Skeletal muscle tissue (tissue), 4 donors: ENCODE measurements around the gene PLTP. TPM values are rescaled to one million over a fixed set of nuclear protein-coding genes. Genes with fewer than 3 reads are reported as not detected.
A peak's percentile ranks its signal among the peaks of the same experiment; 100 is the strongest.
"Not testable (repeated sequence)": the region's sequence is repeated elsewhere in the genome, so short reads cannot be mapped to it uniquely, and the experiment has no call there.

Experiments
- H3K27ac ChIP-seq: one replicate; pipeline ENCODE4 v1.7.0; 2013; ENCODE audit warnings: mild to moderate bottlenecking, low read depth, low read length, inconsistent platforms
- H3K27me3 ChIP-seq, 3 donors: one replicate each; pipeline ENCODE4 v1.7.0; 2013; ENCODE audit warnings: low read length in 3 of 3; ENCODE audit not compliant: control insufficient read depth in 3 of 3, insufficient read depth in 3 of 3
- H3K36me3 ChIP-seq, 3 donors: one replicate each; pipeline ENCODE4 v1.7.0; 2013; ENCODE audit warnings: low read length in 3 of 3; ENCODE audit not compliant: control insufficient read depth in 3 of 3, insufficient read depth in 3 of 3
- H3K4me1 ChIP-seq, 3 donors: one replicate each; pipeline ENCODE4 v1.7.0; 2013; ENCODE audit warnings: low read length in 3 of 3, mild to moderate bottlenecking in 3 of 3; ENCODE audit not compliant: control insufficient read depth in 3 of 3, insufficient read depth in 3 of 3
- H3K4me3 ChIP-seq, 3 donors: one replicate each; pipeline ENCODE4 v1.7.0; 2013; ENCODE audit warnings: low read length in 3 of 3
- H3K9ac ChIP-seq, 3 donors: one replicate each; pipeline ENCODE4 v1.7.0; 2013; ENCODE audit warnings: low read length in 3 of 3, mild to moderate bottlenecking in 3 of 3, moderate library complexity in 2 of 3, low read depth in 1 of 3
- H3K9me3 ChIP-seq, 3 donors: one replicate each; pipeline ENCODE4 v1.7.0; 2013; ENCODE audit warnings: low read length in 3 of 3; ENCODE audit not compliant: control insufficient read depth in 3 of 3
- total RNA-seq: library from RNA; depleted of rRNA; stranded (reverse); fragments of >200 nt; gene quantifications from one replicate; pipeline ENCODE4 v1.2.3, GENCODE V29; 2014
- donor health status: Osteomylitis.

The PLTP gene, protein sequence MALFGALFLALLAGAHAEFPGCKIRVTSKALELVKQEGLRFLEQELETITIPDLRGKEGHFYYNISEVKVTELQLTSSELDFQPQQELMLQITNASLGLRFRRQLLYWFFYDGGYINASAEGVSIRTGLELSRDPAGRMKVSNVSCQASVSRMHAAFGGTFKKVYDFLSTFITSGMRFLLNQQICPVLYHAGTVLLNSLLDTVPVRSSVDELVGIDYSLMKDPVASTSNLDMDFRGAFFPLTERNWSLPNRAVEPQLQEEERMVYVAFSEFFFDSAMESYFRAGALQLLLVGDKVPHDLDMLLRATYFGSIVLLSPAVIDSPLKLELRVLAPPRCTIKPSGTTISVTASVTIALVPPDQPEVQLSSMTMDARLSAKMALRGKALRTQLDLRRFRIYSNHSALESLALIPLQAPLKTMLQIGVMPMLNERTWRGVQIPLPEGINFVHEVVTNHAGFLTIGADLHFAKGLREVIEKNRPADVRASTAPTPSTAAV
- 38.1 TPM for total RNA-seq

DNA sequence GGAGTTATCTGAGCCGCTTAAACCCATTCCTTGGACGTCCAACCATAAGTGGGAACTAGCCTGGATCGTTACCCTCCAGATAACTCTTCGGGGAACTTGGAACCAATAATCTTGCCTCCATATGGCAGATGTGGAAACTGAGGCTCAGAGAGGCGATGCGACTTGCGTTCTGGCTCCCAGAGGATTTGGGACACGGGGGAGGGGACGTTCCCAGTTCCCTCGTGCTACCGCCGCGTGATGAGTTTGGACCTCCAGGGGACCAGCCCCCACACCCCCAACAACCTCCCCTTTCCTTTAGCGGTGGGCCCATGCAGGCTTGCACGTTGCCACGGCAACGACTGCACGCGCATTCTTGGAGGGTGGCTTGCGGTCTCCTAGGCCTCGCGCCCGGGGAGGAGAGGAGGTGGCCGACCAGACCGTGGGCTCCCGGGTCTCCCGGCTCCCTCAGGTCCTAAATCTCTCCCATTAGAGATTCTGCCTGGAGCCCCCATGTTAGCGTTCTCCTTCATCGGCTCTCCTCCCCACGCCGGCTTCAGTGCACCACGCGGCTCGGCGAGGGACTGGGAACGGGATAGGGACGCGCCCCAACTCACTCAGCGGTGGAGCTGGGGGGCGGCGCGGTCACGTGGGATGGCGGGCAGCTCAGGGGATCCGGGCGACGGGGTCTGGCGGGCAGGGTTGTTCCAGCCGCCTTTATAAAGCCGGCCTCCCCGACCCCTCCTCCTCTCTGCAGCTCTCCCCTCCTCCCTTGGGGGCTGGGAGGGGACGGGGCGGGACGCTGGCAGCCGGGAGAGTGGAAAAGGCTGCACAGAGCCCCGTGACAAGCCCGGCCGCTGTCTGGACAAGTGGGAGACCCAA is at the start of gene PLTP:
Gene PLTP (minus strand): TSS at position 670 of the 858 bp plus-strand sequence. CDS start 703 bp downstream, outside the sequence.
- Histone ChIP-seq H3K4me1 (peaks cover 12 to 16% (median 15%) of the 10 kb centered on the region in 3 donors), H3K27me3 (peaks cover 0 to 15% (median 4%) of the 10 kb centered on the region in 3 donors)

DNA sequence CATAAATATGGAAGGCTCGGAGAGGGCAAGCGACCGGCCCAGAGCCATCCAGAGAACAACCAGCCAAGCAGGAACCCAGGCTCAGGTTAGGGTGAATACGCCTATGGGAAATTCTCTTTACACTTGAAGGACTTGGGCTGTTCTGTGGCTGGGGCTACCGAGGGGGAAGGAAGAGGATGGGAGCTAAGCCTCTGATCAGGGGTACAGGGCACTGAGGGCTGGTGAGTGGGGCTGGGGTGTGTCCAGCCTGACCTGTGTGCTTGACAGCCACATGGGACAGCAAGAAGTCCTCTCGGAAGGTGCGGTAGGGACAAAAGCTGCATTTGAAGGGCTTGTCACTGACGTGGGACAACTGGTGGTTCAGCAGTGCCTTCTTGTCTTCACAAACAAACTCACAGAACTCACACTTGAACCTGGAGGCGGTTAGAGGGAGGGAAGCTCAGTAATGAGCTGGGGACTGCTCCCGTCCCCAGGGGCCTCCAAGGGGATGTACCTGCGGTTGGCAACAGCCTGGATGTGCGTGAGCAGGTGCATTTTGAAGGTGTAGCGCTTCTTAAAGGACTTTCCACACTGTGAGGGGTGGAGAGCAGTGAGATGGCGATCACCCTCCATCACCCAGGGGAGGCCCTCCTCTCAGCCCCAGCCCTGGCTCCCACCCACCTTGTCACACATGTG is 48.1 kb upstream of the PLTP start:
- no peak overlapping the region for H3K27ac ChIP-seq
- H3K4me1 ChIP-seq: no peaks in the 10 kb centered on the region
- H3K9ac ChIP-seq: no peak overlapping the region
- H3K27me3 ChIP-seq: no peaks in the 10 kb centered on the region
- peaks cover 69 to 78% (median 78%) of the 10 kb centered on the region in 3 donors for H3K36me3 ChIP-seq
- no peaks in the 10 kb centered on the region for H3K9me3 ChIP-seq
- no peak overlapping the region for H3K4me3 ChIP-seq

More for the DNA sequence above, at the start of gene PLTP:
- H3K36me3 ChIP-seq: peaks cover 0 to 3% (median 0%) of the 10 kb centered on the region in 3 donors
- H3K9me3 ChIP-seq: no peaks in the 10 kb centered on the region
- H3K9ac ChIP-seq: peak within 1 kb of the TSS; percentile 48 to 73 (median 72)
- H3K27ac ChIP-seq: peak within 1 kb of the TSS; percentile 75
- H3K4me3 ChIP-seq: peak within 1 kb of the TSS; percentile 70 to 77 (median 73)

DNA sequence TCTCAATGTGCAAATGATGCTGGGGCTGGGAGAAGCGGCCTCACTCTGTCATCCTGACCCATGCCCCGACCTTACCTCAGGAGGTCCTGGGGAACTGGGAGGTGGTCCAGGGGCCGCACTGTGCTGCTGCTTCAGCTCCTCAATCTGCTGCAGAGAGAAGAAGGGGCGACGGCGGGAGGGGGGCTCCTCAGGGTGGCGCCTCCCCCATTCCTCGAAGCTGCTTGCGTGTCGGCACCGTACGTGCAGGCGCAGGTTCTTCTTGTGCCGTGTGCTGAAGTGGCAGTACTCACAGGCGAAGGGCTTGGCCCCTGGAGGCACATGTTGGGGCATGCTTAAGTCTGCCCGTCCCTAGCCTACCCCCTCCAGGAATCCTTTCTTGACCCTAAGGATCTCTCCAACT is 47.2 kb upstream of the PLTP start:
- Histone ChIP-seq H3K9ac (no peak overlapping the region), H3K9me3 (no peaks in the 10 kb centered on the region), H3K27ac (no peak overlapping the region), H3K4me1 (no peaks in the 10 kb centered on the region), H3K4me3 (no peak overlapping the region), H3K36me3 (peaks cover 63 to 71% (median 71%) of the 10 kb centered on the region in 3 donors), H3K27me3 (no peaks in the 10 kb centered on the region)

DNA sequence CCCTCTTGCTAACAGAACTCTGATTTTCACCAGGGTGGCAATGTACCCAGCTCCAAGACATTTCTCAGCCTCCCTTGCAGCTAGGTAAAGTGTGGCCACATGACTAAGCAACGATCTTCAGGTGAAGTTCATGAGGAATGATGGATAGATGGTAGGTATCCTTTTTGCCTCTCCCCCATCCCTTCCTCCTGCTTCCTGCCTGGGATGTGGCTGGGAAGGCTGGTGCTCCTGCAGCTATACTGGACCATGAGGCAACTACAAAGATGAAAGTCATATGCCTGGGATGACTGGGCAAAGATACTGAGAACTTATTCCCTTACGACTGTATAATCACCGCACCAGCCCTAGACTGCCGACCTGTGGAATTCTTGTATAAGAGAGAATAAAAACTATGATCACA is 46.6 kb upstream of the PLTP start:
- Histone ChIP-seq H3K36me3 (peaks cover 60 to 71% (median 70%) of the 10 kb centered on the region in 3 donors), H3K27me3 (no peaks in the 10 kb centered on the region), H3K9me3 (no peaks in the 10 kb centered on the region), H3K27ac (no peak overlapping the region), H3K9ac (no peak overlapping the region), H3K4me1 (no peaks in the 10 kb centered on the region), H3K4me3 (no peak overlapping the region)

DNA sequence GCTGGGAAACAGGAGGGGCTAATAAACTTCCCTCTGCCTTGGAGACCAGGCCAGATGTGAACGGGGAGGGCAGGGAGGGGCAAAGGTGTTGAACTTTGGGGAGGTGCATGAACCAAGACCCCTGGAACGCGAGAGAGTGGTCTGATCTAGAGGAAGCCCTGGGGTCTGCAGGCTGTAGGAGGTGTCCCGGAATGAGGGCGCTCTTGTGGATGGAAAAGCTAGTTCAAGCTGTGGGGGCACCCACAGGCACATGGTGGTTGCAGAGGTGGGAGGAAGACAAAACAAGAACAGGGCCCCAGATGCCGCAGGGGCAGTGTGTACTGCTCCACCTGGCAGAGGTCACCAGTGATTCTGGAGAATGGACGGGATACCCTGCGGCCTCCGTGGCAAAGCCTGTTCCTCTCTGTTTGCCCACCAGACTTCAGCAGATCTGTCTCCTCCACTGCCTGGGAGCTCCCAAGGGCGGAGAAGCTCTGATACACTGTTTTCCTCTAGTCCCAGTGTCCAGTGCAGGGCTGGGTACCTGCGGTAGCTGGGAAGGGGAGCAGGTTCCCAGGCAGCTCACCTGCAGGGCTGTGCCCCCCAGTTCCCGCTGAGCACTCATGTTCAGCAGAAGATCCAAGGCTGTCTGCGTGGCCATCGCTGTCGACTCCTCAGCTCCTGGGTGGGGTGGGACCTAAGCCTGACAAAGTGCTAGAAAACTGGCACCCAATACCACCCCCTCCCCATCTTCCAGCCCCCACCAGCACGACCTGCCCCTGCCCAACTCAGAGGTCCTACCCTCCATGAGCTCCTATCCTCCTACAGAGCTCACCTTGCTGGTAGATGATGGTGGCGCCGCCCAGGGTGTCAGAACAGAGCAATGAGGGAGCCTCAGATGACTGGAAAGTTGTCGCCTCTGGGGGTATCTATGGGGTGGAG is 45.3 kb upstream of the PLTP start:
- H3K36me3 ChIP-seq: peaks cover 64 to 74% (median 73%) of the 10 kb centered on the region in 3 donors
- no peaks in the 10 kb centered on the region for H3K27me3 ChIP-seq
- H3K4me1 ChIP-seq: no peaks in the 10 kb centered on the region
- no peaks in the 10 kb centered on the region for H3K9me3 ChIP-seq
- H3K9ac ChIP-seq: no peak overlapping the region
- no peak overlapping the region for H3K4me3 ChIP-seq
- no peak overlapping the region for H3K27ac ChIP-seq

DNA sequence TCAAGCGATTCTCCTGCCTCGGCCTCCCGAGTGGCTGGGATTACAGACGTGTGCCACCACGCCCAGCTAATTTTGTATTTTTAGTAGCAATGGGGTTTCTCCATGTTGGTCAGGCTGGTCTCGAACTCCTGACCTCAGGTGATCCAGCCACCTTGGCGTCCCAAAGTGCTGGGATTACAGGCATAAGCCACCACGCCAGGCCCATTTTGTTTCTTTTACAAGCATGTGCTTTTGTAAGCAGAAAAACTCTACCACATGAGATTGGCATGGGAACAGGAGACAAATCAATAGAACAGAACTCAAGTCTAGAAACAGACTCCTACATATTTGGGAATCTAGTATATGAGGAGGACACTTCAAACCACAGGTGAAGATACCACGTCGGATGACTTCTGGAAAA is 44.4 kb upstream of the PLTP start:
- not testable (repeated sequence) for H3K27me3 ChIP-seq, H3K4me1 ChIP-seq, H3K4me3 ChIP-seq, H3K27ac ChIP-seq, H3K9ac ChIP-seq, H3K9me3 ChIP-seq
- H3K36me3 ChIP-seq: peaks cover 64 to 74% (median 73%) of the 10 kb centered on the region in 3 donors

DNA sequence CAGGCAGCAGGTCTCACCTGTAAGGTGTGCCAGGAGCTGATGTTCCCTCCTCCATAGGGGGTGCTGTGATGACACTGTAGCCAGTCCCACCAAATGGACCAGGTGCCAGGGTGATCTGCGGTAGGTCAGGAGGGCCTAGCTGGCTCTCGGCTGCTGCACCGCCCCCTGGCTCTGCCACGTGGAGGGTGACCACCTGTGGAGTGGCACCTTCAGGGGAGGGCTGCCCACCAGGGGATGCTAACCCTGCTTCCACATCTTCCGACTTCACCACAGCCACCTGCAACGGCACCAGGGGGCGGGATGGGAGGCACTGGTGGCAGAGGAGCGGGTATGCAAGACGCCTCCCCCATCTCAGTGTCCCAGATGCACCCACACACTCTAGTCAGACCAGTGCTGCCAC is 41.7 kb upstream of the PLTP start:
- Histone ChIP-seq H3K27me3 (no peaks in the 10 kb centered on the region), H3K36me3 (peaks cover 60 to 75% (median 72%) of the 10 kb centered on the region in 3 donors), H3K4me1 (peaks cover 0 to 5% (median 0%) of the 10 kb centered on the region in 3 donors), H3K4me3 (no peak overlapping the region), H3K27ac (no peak overlapping the region), H3K9ac (peak overlapping the region in 1 of 3 donors; percentile 8), H3K9me3 (no peaks in the 10 kb centered on the region)

DNA sequence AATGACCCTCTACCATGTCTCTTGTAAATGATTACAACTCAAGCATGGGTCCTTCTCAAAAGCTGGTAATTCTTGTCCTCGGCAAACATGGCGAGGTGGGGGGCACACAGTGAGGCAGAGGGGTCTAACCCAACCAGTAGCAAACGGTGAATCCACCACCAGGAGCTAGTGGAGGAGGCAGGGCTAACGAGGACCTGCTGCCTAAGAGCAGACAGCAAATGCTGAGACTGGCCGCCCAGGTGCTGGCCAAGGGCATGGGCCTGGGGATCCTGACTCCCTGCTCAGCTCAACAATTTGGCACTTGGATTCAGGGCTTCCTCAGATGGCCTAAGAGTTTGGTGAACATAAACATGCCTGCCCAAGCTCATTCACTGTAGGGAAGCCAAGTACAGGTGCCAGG is 40.9 kb upstream of the PLTP start:
- Histone ChIP-seq H3K4me1 (peaks cover 0 to 9% (median 0%) of the 10 kb centered on the region in 3 donors), H3K27ac (no peak overlapping the region)

More for the DNA sequence above, 40.9 kb upstream of the PLTP start:
- Histone ChIP-seq H3K9ac (no peak overlapping the region), H3K27me3 (no peaks in the 10 kb centered on the region), H3K4me3 (no peak overlapping the region), H3K36me3 (peaks cover 63 to 75% (median 73%) of the 10 kb centered on the region in 3 donors), H3K9me3 (no peaks in the 10 kb centered on the region)
